H9 (cell line): ENCODE data around the gene GM2A. TPM values are rescaled to one million over a fixed set of nuclear protein-coding genes. Genes with fewer than 3 reads are reported as not detected.

Experiments used
- DNase-seq: peaks from one replicate; pipeline ENCODE4 v3.0.0-alpha.2; 2017
- H2AFZ ChIP-seq: one replicate; pipeline ENCODE4 v1.6.1; 2013; ENCODE audit warnings: mild to moderate bottlenecking, low read length, control low read depth, moderate library complexity
- H2AK5ac ChIP-seq: 2 replicates; pipeline ENCODE4 v1.6.1; 2013; ENCODE audit warnings: low read length, control low read depth, mixed read lengths; ENCODE audit not compliant: insufficient read length
- H2BK120ac ChIP-seq: one replicate; pipeline ENCODE4 v1.6.1; 2013; ENCODE audit warnings: low read depth, mild to moderate bottlenecking, low read length, control low read depth, inconsistent platforms; ENCODE audit not compliant: poor library complexity, severe bottlenecking
- H2BK12ac ChIP-seq: 2 replicates; pipeline ENCODE4 v1.6.1; 2013; ENCODE audit warnings: low read length, control low read depth, mixed read lengths, low read depth; ENCODE audit not compliant: insufficient read length
- H2BK15ac ChIP-seq: 2 replicates; pipeline ENCODE4 v1.6.1; 2013; ENCODE audit warnings: low read depth, low read length, control low read depth
- H2BK20ac ChIP-seq: one replicate; pipeline ENCODE4 v1.6.1; 2013; ENCODE audit warnings: low read depth, mild to moderate bottlenecking, low read length, control low read depth, inconsistent platforms; ENCODE audit not compliant: poor library complexity, severe bottlenecking
- H2BK5ac ChIP-seq: 2 replicates; pipeline ENCODE4 v1.6.1; 2013; ENCODE audit warnings: low read length, control low read depth, mixed read lengths; ENCODE audit not compliant: insufficient read length
- H3K14ac ChIP-seq: 2 replicates; pipeline ENCODE4 v1.6.1; 2013; ENCODE audit warnings: low read length, control low read depth; ENCODE audit not compliant: insufficient read depth
- H3K18ac ChIP-seq: 2 replicates; pipeline ENCODE4 v1.6.1; 2013; ENCODE audit warnings: low read depth, mild to moderate bottlenecking, mixed read lengths, low read length, control low read depth; ENCODE audit not compliant: insufficient read length
- H3K23ac ChIP-seq: 2 replicates; pipeline ENCODE4 v1.6.1; 2013; ENCODE audit warnings: low read length, control low read depth, mixed read lengths, low read depth; ENCODE audit not compliant: insufficient read length
- H3K23me2 ChIP-seq: 2 replicates; pipeline ENCODE4 v1.6.1; 2013; ENCODE audit warnings: low read depth, mild to moderate bottlenecking, mixed read lengths, low read length, control low read depth; ENCODE audit not compliant: insufficient read length, poor library complexity, severe bottlenecking
- H3K27ac ChIP-seq: 2 replicates; pipeline ENCODE4 v1.5.1; 2013; ENCODE audit warnings: low read length, control low read depth, mixed read lengths, low read depth; ENCODE audit not compliant: insufficient read length
- H3K27me3 ChIP-seq: 2 replicates; pipeline ENCODE4 v1.6.1; 2013; ENCODE audit warnings: low read length, control low read depth, inconsistent platforms; ENCODE audit not compliant: insufficient read depth
- H3K4ac ChIP-seq: 2 replicates; pipeline ENCODE4 v1.6.1; 2013; ENCODE audit warnings: low read depth, mild to moderate bottlenecking, control low read depth, inconsistent platforms, low read length, moderate library complexity
- H3K4me1 ChIP-seq: 2 replicates; pipeline ENCODE4 v1.6.1; 2013; ENCODE audit warnings: low read length, control low read depth, inconsistent platforms; ENCODE audit not compliant: insufficient read depth
- H3K4me2 ChIP-seq: 2 replicates; pipeline ENCODE4 v1.6.1; 2013; ENCODE audit warnings: low read length, control low read depth, mixed read lengths; ENCODE audit not compliant: insufficient read length, insufficient read depth
- H3K56ac ChIP-seq: 2 replicates; pipeline ENCODE4 v1.6.1; 2013; ENCODE audit warnings: low read depth, mild to moderate bottlenecking, mixed read lengths, low read length, control low read depth; ENCODE audit not compliant: insufficient read length
- H3K79me1 ChIP-seq: 2 replicates; pipeline ENCODE4 v1.6.1; 2013; ENCODE audit warnings: low read depth, mild to moderate bottlenecking, moderate library complexity, low read length, control low read depth, inconsistent platforms; ENCODE audit not compliant: insufficient read depth, poor library complexity, severe bottlenecking
- H3K79me2 ChIP-seq: 2 replicates; pipeline ENCODE4 v1.6.1; 2013; ENCODE audit warnings: low read length, control low read depth, inconsistent platforms; ENCODE audit not compliant: insufficient read depth
- H3K9ac ChIP-seq: 2 replicates; pipeline ENCODE4 v1.6.1; 2013; ENCODE audit warnings: low read length, control low read depth, mixed read lengths; ENCODE audit not compliant: insufficient read length; ENCODE audit errors: extremely low read depth
- H3K9me3 ChIP-seq: one replicate; pipeline ENCODE4 v1.6.1; 2013; ENCODE audit warnings: low read depth, low read length, inconsistent platforms; ENCODE audit not compliant: control insufficient read depth
- H3T11ph ChIP-seq: one replicate; pipeline ENCODE4 v1.6.1; 2013; ENCODE audit warnings: mild to moderate bottlenecking, low read length, control low read depth, inconsistent platforms
- H4K20me1 ChIP-seq: one replicate; pipeline ENCODE4 v1.6.1; 2013; ENCODE audit not compliant: control insufficient read depth, insufficient read length, insufficient read depth
- H4K5ac ChIP-seq: 2 replicates; pipeline ENCODE4 v1.6.1; 2013; ENCODE audit warnings: low read depth, mild to moderate bottlenecking, mixed read lengths, low read length, control low read depth; ENCODE audit not compliant: insufficient read length
- H4K8ac ChIP-seq: replicated peaks from 2 replicates; pipeline ENCODE4 v1.6.1; 2013; ENCODE audit warnings: low read length, control low read depth, mixed read lengths, low read depth; ENCODE audit not compliant: insufficient read length
- H4K91ac ChIP-seq: 2 replicates; pipeline ENCODE4 v1.6.1; 2013; ENCODE audit warnings: low read depth, mild to moderate bottlenecking, moderate library complexity, mixed read lengths, low read length, control low read depth; ENCODE audit not compliant: insufficient read length
- H3K27ac Mint-ChIP-seq, 3 experiments: 2 replicates in 2 of 3; 3 replicates in 1 of 3; pipeline ENCODE4 v1.8.0; 2020 to 2021; ENCODE audit warnings: mixed read lengths in 3 of 3, mild to moderate bottlenecking in 1 of 3, moderate library complexity in 1 of 3
- H3K27me3 Mint-ChIP-seq: 2 replicates; pipeline ENCODE4 v1.8.0; 2021; ENCODE audit warnings: low read depth, mild to moderate bottlenecking, moderate library complexity, mixed read lengths
- H3K36me3 Mint-ChIP-seq, 3 experiments: 2 replicates in 2 of 3; 3 replicates in 1 of 3; pipeline ENCODE4 v1.8.0; 2020 to 2021; ENCODE audit warnings: low read depth in 3 of 3, mixed read lengths in 3 of 3; ENCODE audit not compliant: insufficient read depth in 1 of 3
- H3K4me1 Mint-ChIP-seq, 2 experiments: 2 replicates each; pipeline ENCODE4 v1.8.0; 2020; ENCODE audit warnings: mixed read lengths in 2 of 2
- H3K4me3 Mint-ChIP-seq, 2 experiments: 2 replicates in 1 of 2; 3 replicates in 1 of 2; pipeline ENCODE4 v1.8.0; 2020 to 2021; ENCODE audit warnings: mild to moderate bottlenecking in 2 of 2, mixed read lengths in 2 of 2, moderate library complexity in 1 of 2
- H3K9me3 Mint-ChIP-seq, 2 experiments: 2 replicates in 1 of 2; 3 replicates in 1 of 2; pipeline ENCODE4 v1.8.0; 2020; ENCODE audit warnings: mild to moderate bottlenecking in 2 of 2, mixed read lengths in 2 of 2, moderate library complexity in 1 of 2
- CTCF ChIP-seq: fragments of 200-600 bp; sonication (generic); conservative IDR thresholded peaks from 3 replicates; pipeline ENCODE4 v1.8.0; 2021; ENCODE audit warnings: antibody characterized with exemption, mild to moderate bottlenecking
- WGBS: extraction: QIAGEN DNeasy Blood & Tissue Kit; methylation state at CpG from one replicate; pipeline ENCODE4 v1.1.7; 2013; ENCODE audit warnings: missing lambda C conversion rate, low lambda C conversion rate, mixed read lengths; ENCODE audit not compliant: insufficient read length; ENCODE audit errors: extremely low coverage; 5-methylcytosine and 5-hydroxymethylcytosine counted together
- total RNA-seq: library from RNA; stranded (reverse); gene quantifications from 2 replicates; pipeline ENCODE4 v1.2.1, GENCODE V29; 2021

Gene GM2A
- total RNA-seq, 1 experiment from 2014 or later: 27.8 TPM

DNA sequence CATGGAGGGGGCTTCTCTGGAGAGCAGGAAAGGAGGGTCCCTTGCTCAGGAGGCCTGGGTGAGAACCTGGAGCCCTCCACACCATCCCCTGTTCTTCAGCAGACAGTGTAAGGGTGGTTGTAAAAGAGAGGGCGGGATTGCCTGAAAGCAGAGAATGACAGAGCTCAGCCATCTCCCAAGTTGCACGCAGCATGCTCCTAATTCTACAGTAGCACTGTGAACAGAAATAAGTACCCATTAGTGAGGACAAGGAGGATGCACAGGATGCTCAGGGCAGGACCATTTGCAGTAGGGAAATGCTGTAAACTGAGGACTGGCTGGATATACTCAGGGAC is 37.5 kb upstream of the GM2A start:
- no peaks in the 10 kb centered on the region for H3K23me2 ChIP-seq
- no peak overlapping the region for H3K18ac ChIP-seq
- H3K27ac Mint-ChIP-seq: no peak overlapping the region
- no peak overlapping the region for H4K91ac ChIP-seq
- H3K9ac ChIP-seq: no peak overlapping the region
- no peak overlapping the region for H3K23ac ChIP-seq
- H3K27me3 Mint-ChIP-seq: no peaks in the 10 kb centered on the region
- H3K79me1 ChIP-seq: no peaks in the 10 kb centered on the region
- H3K4me1 Mint-ChIP-seq: peaks cover 7 to 11% of the 10 kb centered on the region in 2 experiments; a peak in 3 of 4 replicates
- H4K5ac ChIP-seq: no peak overlapping the region
- H3K56ac ChIP-seq: no peak overlapping the region
- no peak overlapping the region for H2BK15ac ChIP-seq
- DNase-seq: no peak
- no peak overlapping the region for H3K14ac ChIP-seq
- no peak overlapping the region for H2AFZ ChIP-seq
- H3K4me2 ChIP-seq: no peak overlapping the region
- peaks cover 2% of the 10 kb centered on the region; the same call in 1 of the 2 replicates for H3K4me1 ChIP-seq
- no peak overlapping the region for H2BK12ac ChIP-seq
- no peaks in the 10 kb centered on the region for H3K9me3 ChIP-seq
- no peak overlapping the region for H2BK5ac ChIP-seq
- no peak overlapping the region for H3K4me3 Mint-ChIP-seq
- no peaks in the 10 kb centered on the region for H3K79me2 ChIP-seq
- no peak overlapping the region for H2AK5ac ChIP-seq
- TF ChIP-seq CTCF: no peak
- H2BK120ac ChIP-seq: no peak overlapping the region
- H4K20me1 ChIP-seq: no peaks in the 10 kb centered on the region
- no CpG with 5 or more reads among the region's 2 CpGs for WGBS
- H3K4ac ChIP-seq: no peak overlapping the region
- H3T11ph ChIP-seq: no peak overlapping the region
- no peaks in the 10 kb centered on the region for H3K9me3 Mint-ChIP-seq
- H3K36me3 Mint-ChIP-seq: no peaks in the 10 kb centered on the region; a peak in 1 of 7 replicates
- no peaks in the 10 kb centered on the region for H3K27me3 ChIP-seq
- H3K27ac ChIP-seq: no peak overlapping the region
- H4K8ac ChIP-seq: no peak overlapping the region
- no peak overlapping the region for H2BK20ac ChIP-seq
